Endothelial cell of umbilical vein (primary cell): ENCODE measurements around the gene SDC1.

ENCODE experiments used
- CTCF ChIP-seq, 2 donors: IDR thresholded peaks; 1 replicate in 1 of 2; 2 replicates in 1 of 2; pipeline ENCODE4 v1.5.1; 2011; ENCODE audit warnings: low read length in 2 of 2, mild to moderate bottlenecking in 2 of 2, moderate library complexity in 2 of 2, control low read depth in 1 of 2, inconsistent platforms in 1 of 2, low read depth in 1 of 2; ENCODE audit not compliant: insufficient read depth in 1 of 2; ENCODE audit errors: extremely low read depth in 1 of 2
- POLR2A ChIP-seq: IDR thresholded peaks from 2 replicates; pipeline ENCODE4 v1.6.1; 2012; ENCODE audit warnings: low read depth, mild to moderate bottlenecking, control low read depth, low read length
- POLR2AphosphoS5 ChIP-seq: IDR thresholded peaks from 2 replicates; pipeline ENCODE4 v1.6.1; 2012; ENCODE audit warnings: low read depth, mild to moderate bottlenecking, control low read depth, low read length, moderate library complexity; ENCODE audit not compliant: insufficient read depth

GRCh38 chr2:20179466-20179754, 45.5 kb downstream of the SDC1 start:
- TF ChIP-seq CTCF (IDR thresholded peaks at IDR 0.05; ENCODE audit: extremely low read depth in 1 of 2, insufficient read depth in 1 of 2, low read depth in 1 of 2, low read length in 2 of 2) = no peak
- no peak for TF ChIP-seq POLR2AphosphoS5
- TF ChIP-seq POLR2A = no peak
